ENCODE data around the gene INCA1.

Gene INCA1

DNA sequence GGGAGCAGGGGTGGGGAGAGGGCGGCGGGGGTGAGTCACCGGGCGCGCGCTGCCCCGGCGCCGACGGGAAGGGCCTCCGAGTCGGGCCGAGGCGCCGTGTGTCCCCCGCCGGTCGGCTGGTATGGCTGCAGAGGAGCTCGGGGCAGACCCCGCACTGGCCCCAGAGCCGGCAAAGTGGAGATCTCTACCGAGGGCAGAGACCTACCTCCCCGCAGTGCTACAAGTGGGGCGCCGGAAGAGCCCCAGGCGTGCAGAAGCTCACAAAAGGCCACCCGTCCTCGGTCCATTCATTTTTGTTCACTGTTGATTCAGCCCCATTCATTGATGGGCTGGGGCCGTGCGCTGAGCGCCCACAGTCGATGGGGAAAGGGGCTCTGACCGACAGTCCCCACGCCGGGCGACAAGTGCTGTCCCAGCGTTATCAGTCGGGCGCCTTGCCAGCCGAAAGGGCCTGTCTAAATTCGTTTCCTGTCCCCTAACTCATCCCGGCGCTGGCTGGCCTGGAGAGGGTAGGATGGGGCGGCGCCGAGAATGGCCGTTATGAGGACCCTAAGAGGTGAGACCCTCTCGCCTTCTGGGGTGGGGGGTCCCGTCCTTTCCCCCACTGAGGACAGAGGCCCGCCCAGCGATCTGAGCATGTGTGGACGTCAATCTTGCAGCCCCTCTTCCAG is 47.1 kb downstream of the INCA1 start:
- peak overlapping the region; percentile 36 to 47 for H3K4me3 ChIP-seq (replicated peaks in 1 of 2; ENCODE audit: low read depth in 2 of 2, low read length in 2 of 2)
- DNase-seq (ENCODE audit: low read depth in 2 of 2), result no peak
- TF ChIP-seq, protein P1, sequence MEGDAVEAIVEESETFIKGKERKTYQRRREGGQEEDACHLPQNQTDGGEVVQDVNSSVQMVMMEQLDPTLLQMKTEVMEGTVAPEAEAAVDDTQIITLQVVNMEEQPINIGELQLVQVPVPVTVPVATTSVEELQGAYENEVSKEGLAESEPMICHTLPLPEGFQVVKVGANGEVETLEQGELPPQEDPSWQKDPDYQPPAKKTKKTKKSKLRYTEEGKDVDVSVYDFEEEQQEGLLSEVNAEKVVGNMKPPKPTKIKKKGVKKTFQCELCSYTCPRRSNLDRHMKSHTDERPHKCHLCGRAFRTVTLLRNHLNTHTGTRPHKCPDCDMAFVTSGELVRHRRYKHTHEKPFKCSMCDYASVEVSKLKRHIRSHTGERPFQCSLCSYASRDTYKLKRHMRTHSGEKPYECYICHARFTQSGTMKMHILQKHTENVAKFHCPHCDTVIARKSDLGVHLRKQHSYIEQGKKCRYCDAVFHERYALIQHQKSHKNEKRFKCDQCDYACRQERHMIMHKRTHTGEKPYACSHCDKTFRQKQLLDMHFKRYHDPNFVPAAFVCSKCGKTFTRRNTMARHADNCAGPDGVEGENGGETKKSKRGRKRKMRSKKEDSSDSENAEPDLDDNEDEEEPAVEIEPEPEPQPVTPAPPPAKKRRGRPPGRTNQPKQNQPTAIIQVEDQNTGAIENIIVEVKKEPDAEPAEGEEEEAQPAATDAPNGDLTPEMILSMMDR (IDR thresholded peaks at IDR 0.05; ENCODE audit: low read depth, low read length), result no peak

DNA sequence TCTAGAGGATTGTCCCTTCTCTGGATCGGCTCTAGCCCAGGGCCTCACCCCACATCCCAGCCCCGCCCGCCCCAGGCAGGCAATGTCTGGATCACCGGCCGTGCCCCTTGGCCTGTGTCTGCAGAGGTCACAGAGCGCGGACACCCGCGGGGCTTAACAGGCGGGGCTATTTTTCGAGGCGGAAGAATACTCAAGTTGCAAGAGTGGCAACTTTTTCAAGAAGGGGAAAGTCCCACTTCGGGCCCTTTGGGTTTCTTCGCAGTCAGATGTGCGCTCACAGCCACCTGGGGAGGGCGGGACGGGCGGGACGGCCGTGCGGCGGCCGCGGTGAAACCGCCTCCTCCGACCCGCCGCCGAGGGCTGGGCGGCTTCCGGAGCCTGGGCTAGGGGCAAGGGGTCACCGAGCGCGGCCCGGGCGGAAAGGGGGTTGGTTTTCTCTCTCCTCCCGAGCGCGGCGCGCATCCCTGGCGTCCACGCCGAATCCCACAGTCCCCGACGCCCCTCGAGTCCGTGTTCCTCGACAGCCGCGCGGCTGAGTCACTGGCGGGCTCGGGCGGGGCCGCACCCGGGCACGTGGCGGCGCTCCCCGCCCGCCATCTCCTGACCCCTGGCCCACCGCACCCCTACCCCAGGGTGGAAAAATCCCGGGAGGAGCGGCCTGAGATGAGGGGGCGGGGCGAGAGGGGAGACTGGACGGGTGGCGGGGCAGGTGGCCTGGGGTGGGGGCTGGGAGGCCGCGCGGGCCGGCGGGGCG is 47.8 kb downstream of the INCA1 start:
- TF ChIP-seq, protein P1 (IDR thresholded peaks at IDR 0.05; ENCODE audit: low read depth, low read length), result no peak
- peak overlapping the region; percentile 61 to 63 for H3K4me3 ChIP-seq (replicated peaks in 1 of 2; ENCODE audit: low read depth in 2 of 2, low read length in 2 of 2)
- DNase-seq (ENCODE audit: low read depth in 2 of 2), result peak; percentile 71 to 81

DNA sequence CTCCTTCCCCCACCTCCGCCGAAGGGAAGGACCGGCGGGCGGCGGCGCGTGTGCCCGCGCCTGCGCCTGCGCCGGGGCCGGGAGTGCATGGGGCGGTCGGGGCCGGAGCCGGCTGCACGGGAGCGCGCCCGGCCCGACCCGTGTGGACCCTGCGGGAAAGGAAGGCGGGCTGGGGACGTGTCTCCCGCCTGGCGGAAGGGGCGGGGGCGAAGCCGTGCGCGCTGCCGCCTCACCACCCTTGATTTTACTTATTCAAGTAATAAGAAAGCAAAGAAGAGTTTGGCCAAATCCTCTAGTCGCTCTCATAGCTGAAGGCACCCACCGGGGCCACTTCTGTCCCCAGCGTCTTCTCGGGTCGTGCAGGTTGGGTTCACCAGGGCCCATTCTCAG is 48.4 kb downstream of the INCA1 start:
- peak overlapping the region; percentile 61 to 98 for H3K4me3 ChIP-seq (replicated peaks in 1 of 2; ENCODE audit: low read depth in 2 of 2, low read length in 2 of 2)
- DNase-seq (ENCODE audit: low read depth in 2 of 2), result peak; percentile 89 to 94
- TF ChIP-seq, protein P1 (IDR thresholded peaks at IDR 0.05; ENCODE audit: low read depth, low read length), result no peak

DNA sequence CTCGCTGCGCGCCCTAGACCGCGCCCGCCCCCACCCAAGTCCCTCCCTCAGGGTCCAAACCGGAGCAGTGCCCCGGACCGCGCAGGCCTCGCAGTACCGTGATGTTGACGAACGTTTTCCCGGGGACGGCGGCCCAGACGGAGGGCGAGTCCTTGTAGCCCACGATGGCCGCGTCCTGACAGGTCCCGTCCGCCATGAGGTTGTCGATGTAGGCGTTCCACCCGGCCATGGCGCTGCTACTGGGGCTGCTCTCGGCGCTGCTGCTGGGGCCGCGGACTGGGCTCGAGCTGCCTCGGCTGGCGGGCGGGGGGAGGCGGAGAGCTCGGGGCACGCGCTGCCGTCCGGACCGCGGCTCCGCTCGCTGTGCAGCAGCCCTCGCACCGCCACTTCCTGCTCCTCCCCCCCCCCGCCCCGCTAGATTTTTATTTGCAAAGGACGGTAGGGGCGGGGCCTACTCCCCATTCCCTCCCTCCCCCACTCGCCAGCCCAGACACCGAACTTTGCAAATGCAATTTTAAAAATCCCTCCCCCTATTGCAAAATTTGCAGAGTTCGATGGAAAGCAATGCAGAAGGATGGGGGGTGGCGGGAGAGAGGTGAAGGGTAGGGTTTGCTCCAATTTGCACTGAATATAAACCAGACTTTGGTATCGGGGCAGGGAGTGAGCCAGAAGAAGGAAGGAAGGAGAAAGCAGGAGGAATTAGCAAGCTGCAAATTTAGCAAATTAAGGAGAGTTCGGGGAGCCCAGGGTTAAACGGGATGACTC is 49.0 kb downstream of the INCA1 start, which contains the start of gene PFN1:
Gene PFN1 (minus strand): TSS at position 365 of the 765 bp plus-strand sequence. CDS start 136 bp downstream, at position 229.
- DNase-seq (ENCODE audit: low read depth in 2 of 2), result peak; percentile 96
- peak within 1 kb of the TSS; percentile 98 to 99 for H3K4me3 ChIP-seq (replicated peaks in 1 of 2; ENCODE audit: low read depth in 2 of 2, low read length in 2 of 2)
- TF ChIP-seq, protein P1 (IDR thresholded peaks at IDR 0.05; ENCODE audit: low read depth, low read length), result no peak

DNA sequence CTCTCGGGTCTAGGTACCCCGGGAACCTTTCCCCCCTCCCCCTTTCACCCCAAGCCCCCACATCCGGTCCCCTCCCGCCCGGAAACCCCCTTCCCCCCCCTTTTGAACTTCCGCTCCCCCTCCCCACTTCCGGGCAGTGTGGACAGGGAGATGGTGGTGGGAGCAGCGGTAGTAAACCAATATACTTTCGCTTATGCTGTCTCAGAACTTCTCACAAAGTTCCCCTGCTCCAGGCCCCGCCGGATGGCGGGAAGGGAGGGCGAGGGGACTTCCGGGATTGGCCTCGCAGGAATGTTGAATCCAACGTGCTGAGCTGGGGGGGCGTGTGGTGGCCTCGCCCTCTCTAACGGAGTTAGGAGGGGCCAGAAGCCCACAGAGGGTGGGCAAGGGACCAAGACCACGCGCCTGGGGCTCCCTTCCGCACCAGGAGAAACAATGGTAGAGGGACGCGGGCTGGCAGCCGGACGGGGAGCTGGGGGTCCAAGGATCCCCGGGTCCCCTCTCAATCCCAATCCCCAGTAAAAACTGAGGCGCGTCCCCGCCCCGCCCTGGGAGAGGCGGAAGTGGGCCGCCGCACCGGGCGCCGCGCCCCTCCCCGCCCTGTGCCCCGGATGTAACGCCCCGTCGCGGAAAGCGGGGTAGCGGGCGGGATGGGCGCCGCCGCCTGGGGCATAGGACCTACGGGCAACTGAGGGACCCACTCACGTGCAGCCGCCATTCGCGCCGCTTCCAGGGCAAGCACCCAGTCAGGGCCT is 49.7 kb downstream of the INCA1 start:
- TF ChIP-seq, protein P1 (IDR thresholded peaks at IDR 0.05; ENCODE audit: low read depth, low read length), result no peak
- DNase-seq (ENCODE audit: low read depth in 2 of 2), result peak; percentile 56 to 59

DNA sequence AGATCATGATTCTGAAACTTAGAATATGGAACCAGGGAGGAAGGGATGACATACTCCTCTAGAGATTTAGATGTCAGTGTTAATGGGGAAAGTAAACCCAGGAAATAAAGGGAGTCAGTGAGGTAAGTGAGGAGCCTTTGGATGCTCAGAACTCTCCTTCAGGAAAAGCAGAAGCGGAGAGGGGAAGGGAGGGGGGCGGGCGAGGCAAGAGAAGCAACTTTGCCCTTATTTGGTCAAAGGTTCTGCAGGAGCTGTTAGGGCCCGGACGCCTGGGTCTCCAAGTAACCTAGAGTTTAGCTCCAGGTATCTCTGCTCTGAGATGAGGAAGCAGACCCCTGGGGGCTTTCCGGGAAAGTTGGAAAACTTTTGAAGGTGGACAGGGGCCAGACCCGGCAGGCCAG is 50.3 kb downstream of the INCA1 start:
- TF ChIP-seq, protein P1 (IDR thresholded peaks at IDR 0.05; ENCODE audit: low read depth, low read length), result no peak
- DNase-seq (ENCODE audit: low read depth in 2 of 2), result no peak
- H3K4me3 ChIP-seq (replicated peaks in 1 of 2; ENCODE audit: low read depth in 2 of 2, low read length in 2 of 2), result peak overlapping the region; percentile 98 to 99

More for the DNA sequence above, 49.7 kb downstream of the INCA1 start:
- H3K4me3 ChIP-seq (replicated peaks in 1 of 2; ENCODE audit: low read depth in 2 of 2, low read length in 2 of 2), result peak overlapping the region; percentile 98 to 99
